ENCODE results near the gene ATP2B2. TPM values are rescaled to one million over a fixed set of nuclear protein-coding genes. Genes with fewer than 3 reads are reported as not detected.

The ATP2B2 gene
- total and polyA plus RNA-seq, 2 donors: 0.13 to 0.53 TPM

- Histone ChIP-seq H3K4me1 (ENCODE audit: insufficient read depth) (no peaks in the 10 kb centered on the region), H3K36me3 (ENCODE audit: insufficient read depth) (no peaks in the 10 kb centered on the region), H3K4me3 (ENCODE audit: low read depth, low read length) (no peak overlapping the region), H3K27ac (ENCODE audit: low read depth) (no peak overlapping the region)
- no peak for DNase-seq (ENCODE audit: extremely low spot score)
- 77% methylated on average over 13 of the region's 13 CpGs for WGBS
Measured at GRCh38 chr3:10347648-10348403, 157.6 kb downstream of the ATP2B2 start.

GRCh38 chr3:10345911-10346310 is 159.5 kb downstream of the ATP2B2 start:
- no peak for DNase-seq (ENCODE audit: extremely low spot score)
- 81% methylated on average over 15 of the region's 15 CpGs for WGBS
- H3K36me3 ChIP-seq (ENCODE audit: insufficient read depth): no peaks in the 10 kb centered on the region
- H3K4me3 ChIP-seq (ENCODE audit: low read depth, low read length): no peak overlapping the region
- H3K27ac ChIP-seq (ENCODE audit: low read depth): no peak overlapping the region
- H3K4me1 ChIP-seq (ENCODE audit: insufficient read depth): no peaks in the 10 kb centered on the region

DNA sequence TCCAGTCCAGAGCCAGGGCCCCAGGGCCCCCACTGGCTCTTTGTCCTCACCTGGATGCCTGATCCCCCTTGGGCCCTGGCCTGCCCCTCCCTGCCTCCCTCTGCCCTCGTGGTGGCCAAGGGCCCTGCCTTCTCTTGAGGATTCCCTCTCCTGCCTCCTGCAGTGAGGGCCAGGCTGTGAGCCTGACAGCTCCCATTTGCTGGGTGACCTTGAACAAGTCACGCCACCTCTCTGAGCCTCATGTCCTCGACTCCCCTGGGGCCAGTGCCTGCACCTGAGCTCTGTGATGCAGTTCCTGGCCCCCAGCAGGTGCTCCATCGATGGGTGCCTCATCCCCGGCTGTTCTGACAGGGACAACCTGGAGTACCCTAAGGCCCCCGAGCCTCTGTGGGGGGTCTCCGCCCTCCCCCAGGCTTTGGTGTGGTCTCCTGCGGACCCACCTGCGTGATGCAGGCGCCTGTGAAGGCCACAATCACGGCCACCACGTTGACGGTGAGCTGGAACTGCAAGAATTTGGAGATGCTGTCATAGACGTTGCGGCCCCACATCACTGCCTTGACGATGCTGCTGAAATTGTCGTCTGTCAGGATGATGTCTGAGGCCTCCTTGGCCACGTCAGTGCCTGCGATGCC is 160.3 kb downstream of the ATP2B2 start:
- 70% methylated on average over 19 of the region's 19 CpGs for WGBS

GRCh38 chr3:10344147-10344943 is 161.0 kb downstream of the ATP2B2 start:
- no peak overlapping the region for H3K4me3 ChIP-seq (ENCODE audit: low read depth, low read length)
- DNase-seq (ENCODE audit: extremely low spot score): no peak
- H3K36me3 ChIP-seq (ENCODE audit: insufficient read depth): no peaks in the 10 kb centered on the region
- 27% methylated on average over 9 of the region's 9 CpGs for WGBS
- H3K4me1 ChIP-seq (ENCODE audit: insufficient read depth): no peaks in the 10 kb centered on the region
- no peak overlapping the region for H3K27ac ChIP-seq (ENCODE audit: low read depth)

More for the DNA sequence above, 160.3 kb downstream of the ATP2B2 start:
- Histone ChIP-seq H3K27ac (ENCODE audit: low read depth) (no peak overlapping the region), H3K4me1 (ENCODE audit: insufficient read depth) (no peaks in the 10 kb centered on the region), H3K36me3 (ENCODE audit: insufficient read depth) (no peaks in the 10 kb centered on the region), H3K4me3 (ENCODE audit: low read depth, low read length) (no peak overlapping the region)
- DNase-seq (ENCODE audit: extremely low spot score): no peak

- WGBS: 59% methylated on average over 11 of the region's 11 CpGs
- DNase-seq (ENCODE audit: extremely low spot score): no peak
- Histone ChIP-seq H3K27ac (ENCODE audit: low read depth) (no peak overlapping the region), H3K4me1 (ENCODE audit: insufficient read depth) (no peaks in the 10 kb centered on the region), H3K36me3 (ENCODE audit: insufficient read depth) (no peaks in the 10 kb centered on the region), H3K4me3 (ENCODE audit: low read depth, low read length) (no peak overlapping the region)
Measured at GRCh38 chr3:10343526-10343925, 161.9 kb downstream of the ATP2B2 start.

GRCh38 chr3:10342781-10343180 is 162.6 kb downstream of the ATP2B2 start:
- no peaks in the 10 kb centered on the region for H3K36me3 ChIP-seq (ENCODE audit: insufficient read depth)
- WGBS: 88% methylated on average over 14 of the region's 14 CpGs
- no peak overlapping the region for H3K4me3 ChIP-seq (ENCODE audit: low read depth, low read length)
- DNase-seq (ENCODE audit: extremely low spot score): no peak
- no peaks in the 10 kb centered on the region for H3K4me1 ChIP-seq (ENCODE audit: insufficient read depth)
- no peak overlapping the region for H3K27ac ChIP-seq (ENCODE audit: low read depth)

DNA sequence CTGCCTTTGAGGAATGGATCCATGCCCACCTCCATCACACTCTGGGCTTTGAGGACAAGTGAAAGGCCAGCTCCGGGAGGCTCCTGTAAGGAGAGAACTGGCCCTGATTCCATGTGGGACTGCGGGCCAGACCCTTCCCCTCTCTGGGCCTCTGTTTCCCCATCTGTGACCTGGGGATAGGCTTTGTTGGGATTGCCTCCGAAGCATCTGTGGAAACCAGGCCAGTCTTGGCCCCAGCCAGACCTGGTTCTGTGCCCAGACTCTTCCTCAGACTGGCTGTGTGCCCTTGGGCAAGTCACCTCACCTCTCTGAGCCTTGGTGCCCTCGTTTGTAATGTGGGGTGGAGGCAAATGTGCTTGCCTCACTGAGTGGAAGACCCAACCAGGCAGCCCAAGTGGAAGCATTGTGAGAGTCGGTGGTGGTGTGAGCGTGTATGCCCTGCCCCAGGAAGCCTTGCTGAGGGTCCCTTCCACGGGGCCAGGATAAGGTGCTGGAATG is 163.4 kb downstream of the ATP2B2 start:
- Histone ChIP-seq H3K27ac (ENCODE audit: low read depth) (no peak overlapping the region), H3K4me1 (ENCODE audit: insufficient read depth) (no peaks in the 10 kb centered on the region), H3K36me3 (ENCODE audit: insufficient read depth) (no peaks in the 10 kb centered on the region), H3K4me3 (ENCODE audit: low read depth, low read length) (no peak overlapping the region)
- DNase-seq (ENCODE audit: extremely low spot score): no peak
- 75% methylated on average over 7 of the region's 7 CpGs for WGBS

DNA sequence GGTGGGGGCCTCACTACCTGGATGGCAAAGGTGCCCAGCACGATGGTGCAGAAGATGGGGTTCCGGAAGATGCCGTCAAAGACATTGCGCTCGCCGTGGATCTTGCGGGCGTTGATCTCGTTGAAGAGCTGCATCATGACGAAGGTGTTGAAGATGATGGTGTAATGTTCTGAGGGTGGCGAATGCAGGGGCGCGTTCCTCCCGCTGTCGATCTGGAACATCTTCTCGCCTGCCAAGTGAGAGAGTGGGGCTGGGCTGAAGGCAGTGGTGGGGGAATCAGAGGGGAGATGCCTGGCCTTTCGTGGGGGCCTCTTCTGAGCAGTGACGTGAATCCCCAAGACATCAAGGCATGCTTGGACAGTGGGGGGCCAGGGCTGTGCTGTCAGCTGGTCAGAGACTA is 164.9 kb downstream of the ATP2B2 start:
- Histone ChIP-seq H3K4me3 (ENCODE audit: low read depth, low read length) (no peak overlapping the region), H3K4me1 (ENCODE audit: insufficient read depth) (no peaks in the 10 kb centered on the region), H3K27ac (ENCODE audit: low read depth) (no peak overlapping the region), H3K36me3 (ENCODE audit: insufficient read depth) (no peaks in the 10 kb centered on the region)
- WGBS: 90% methylated on average over 18 of the region's 18 CpGs
- no peak for DNase-seq (ENCODE audit: extremely low spot score)

GRCh38 chr3:10340046-10340445 is 165.3 kb downstream of the ATP2B2 start:
- 49% methylated on average over 4 of the region's 4 CpGs for WGBS
- no peak for DNase-seq (ENCODE audit: extremely low spot score)
- Histone ChIP-seq H3K4me3 (ENCODE audit: low read depth, low read length) (no peak overlapping the region), H3K36me3 (ENCODE audit: insufficient read depth) (no peaks in the 10 kb centered on the region), H3K4me1 (ENCODE audit: insufficient read depth) (no peaks in the 10 kb centered on the region), H3K27ac (ENCODE audit: low read depth) (no peak overlapping the region)

DNA sequence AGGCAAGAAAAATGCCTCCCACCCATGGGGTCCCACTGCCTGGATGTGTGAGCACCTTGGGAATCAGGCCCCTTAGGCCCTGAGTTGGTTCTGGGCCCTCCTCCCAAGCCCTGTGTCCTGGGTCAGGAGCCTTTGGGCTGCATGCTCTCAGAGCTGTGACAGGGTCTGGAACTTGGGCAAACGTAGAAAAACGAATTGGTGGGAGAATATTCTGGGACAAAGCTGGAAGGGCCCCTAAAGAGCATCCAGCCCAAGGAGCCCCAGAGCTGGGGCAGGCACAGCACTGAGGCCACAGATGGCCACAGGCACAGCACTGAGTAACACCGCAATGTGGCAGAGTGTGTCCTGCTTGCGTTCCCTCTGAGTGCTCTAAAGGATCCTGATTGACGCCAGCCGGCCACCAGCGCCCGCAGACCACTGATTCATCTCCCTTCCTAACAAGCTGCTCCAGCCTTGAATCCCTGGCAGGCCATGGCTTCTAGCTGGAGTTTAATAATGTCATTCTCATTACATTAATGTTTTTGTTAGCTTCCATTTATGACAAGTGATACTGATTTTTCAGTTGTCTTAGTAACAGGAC is 165.9 kb downstream of the ATP2B2 start:
- WGBS: 82% methylated on average over 8 of the region's 8 CpGs
- Histone ChIP-seq H3K36me3 (ENCODE audit: insufficient read depth) (no peaks in the 10 kb centered on the region), H3K4me1 (ENCODE audit: insufficient read depth) (no peaks in the 10 kb centered on the region), H3K27ac (ENCODE audit: low read depth) (no peak overlapping the region), H3K4me3 (ENCODE audit: low read depth, low read length) (no peak overlapping the region)
- no peak for DNase-seq (ENCODE audit: extremely low spot score)

- DNase-seq (ENCODE audit: extremely low spot score): no peak
- no peak overlapping the region for H3K27ac ChIP-seq (ENCODE audit: low read depth)
- 60% methylated on average over 12 of the region's 12 CpGs for WGBS
Measured at GRCh38 chr3:10338591-10339353, 166.6 kb downstream of the ATP2B2 start.

GRCh38 chr3:10338164-10338470 is 167.3 kb downstream of the ATP2B2 start:
- no peak for DNase-seq (ENCODE audit: extremely low spot score)
- no peak overlapping the region for H3K4me3 ChIP-seq (ENCODE audit: low read depth, low read length)
- no peaks in the 10 kb centered on the region for H3K4me1 ChIP-seq (ENCODE audit: insufficient read depth)
- H3K36me3 ChIP-seq (ENCODE audit: insufficient read depth): no peaks in the 10 kb centered on the region
- 74% methylated on average over 16 of the region's 16 CpGs for WGBS
- no peak overlapping the region for H3K27ac ChIP-seq (ENCODE audit: low read depth)

More at GRCh38 chr3:10338591-10339353, 166.6 kb downstream of the ATP2B2 start:
- no peak overlapping the region for H3K4me3 ChIP-seq (ENCODE audit: low read depth, low read length)
- no peaks in the 10 kb centered on the region for H3K4me1 ChIP-seq (ENCODE audit: insufficient read depth)
- no peaks in the 10 kb centered on the region for H3K36me3 ChIP-seq (ENCODE audit: insufficient read depth)
